Upper lobe of right lung (tissue), 1 donor: ENCODE data around the gene FGFBP2. TPM values are rescaled to one million over a fixed set of nuclear protein-coding genes. Genes with fewer than 3 reads are reported as not detected.

ENCODE experiments used
- ATAC-seq: fragments of 200-7000 bp; cut with Tn5 transposase; one replicate; pipeline ENCODE4 v1.9.1; 2020; ENCODE audit warnings: mild to moderate bottlenecking, moderate library complexity
- DNase-seq: peaks from one replicate; pipeline ENCODE4 v3.0.0-alpha.2; 2020
- H3K27ac ChIP-seq: fragments of 200-600 bp; one replicate; pipeline ENCODE4 v1.8.0; 2022
- H3K27me3 ChIP-seq: fragments of 200-600 bp; one replicate; pipeline ENCODE4 v1.8.0; 2022; ENCODE audit warnings: mild to moderate bottlenecking
- H3K36me3 ChIP-seq: fragments of 200-600 bp; one replicate; pipeline ENCODE4 v1.8.0; 2022
- H3K4me1 ChIP-seq: fragments of 200-600 bp; one replicate; pipeline ENCODE4 v1.8.0; 2022
- H3K4me3 ChIP-seq: fragments of 200-600 bp; one replicate; pipeline ENCODE4 v1.8.0; 2022; ENCODE audit warnings: mild to moderate bottlenecking
- H3K9me3 ChIP-seq: fragments of 200-600 bp; one replicate; pipeline ENCODE4 v1.8.0; 2022
- CTCF ChIP-seq: fragments of 200-600 bp; IDR thresholded peaks from one replicate; pipeline ENCODE4 v1.8.0; 2022; ENCODE audit warnings: antibody characterized with exemption
- intact Hi-C: fragments of 100-400 bp; cut with DNase I; formaldehyde crosslinking; loops from one replicate; pipeline ENCODE4 v1.11.0; 2022
- total RNA-seq: library from RNA; stranded (reverse); fragmentation: NEBNext Ultra II Directional; extraction: Animal tissue kit (Norgen Biotek cat#: 25700); gene quantifications from one replicate; pipeline ENCODE4 v1.2.1, GENCODE V29; 2021
- donor health status: DM: no; HTN: yes; CAD: no; lungs with severe emphysema.

FGFBP2 gene
- total RNA-seq, 1 donor from 2014 or later, result 5.6 TPM

- peaks cover 4% of the 10 kb centered on the region for H3K27me3 ChIP-seq
- intact Hi-C loops, result no loop called here
Measured at GRCh38 chr4:15990570-15991285, 27.8 kb upstream of the FGFBP2 start.

GRCh38 chr4:15989424-15989823, 26.4 kb upstream of the FGFBP2 start:
- H3K4me3 ChIP-seq, result no peak overlapping the region
- intact Hi-C loops, result no loop called here
- H3K36me3 ChIP-seq, result no peaks in the 10 kb centered on the region
- TF ChIP-seq CTCF, result no peak
- peaks cover 4% of the 10 kb centered on the region for H3K27me3 ChIP-seq
- no peaks in the 10 kb centered on the region for H3K9me3 ChIP-seq
- no peak for DNase-seq
- no peak for ATAC-seq
- H3K27ac ChIP-seq, result no peak overlapping the region
- H3K4me1 ChIP-seq, result no peaks in the 10 kb centered on the region

More at GRCh38 chr4:15990570-15991285, 27.8 kb upstream of the FGFBP2 start:
- DNase-seq, result no peak
- peak; percentile 12 for ATAC-seq
- no peak overlapping the region for H3K4me3 ChIP-seq
- no peaks in the 10 kb centered on the region for H3K4me1 ChIP-seq
- H3K36me3 ChIP-seq, result no peaks in the 10 kb centered on the region
- TF ChIP-seq CTCF, result no peak
- no peak overlapping the region for H3K27ac ChIP-seq
- H3K9me3 ChIP-seq, result no peaks in the 10 kb centered on the region

GRCh38 chr4:15988222-15988621, 25.2 kb upstream of the FGFBP2 start:
- intact Hi-C loops, result no loop called here
- H3K36me3 ChIP-seq, result no peaks in the 10 kb centered on the region
- H3K9me3 ChIP-seq, result no peaks in the 10 kb centered on the region
- DNase-seq, result no peak
- H3K4me3 ChIP-seq, result no peak overlapping the region
- no peak for ATAC-seq
- H3K27ac ChIP-seq, result no peak overlapping the region
- H3K4me1 ChIP-seq, result no peaks in the 10 kb centered on the region
- peaks cover 4% of the 10 kb centered on the region for H3K27me3 ChIP-seq
- TF ChIP-seq CTCF, result no peak

GRCh38 chr4:15986907-15987306, 23.9 kb upstream of the FGFBP2 start:
- intact Hi-C loops, result no loop called here
- H3K4me3 ChIP-seq, result no peak overlapping the region
- H3K4me1 ChIP-seq, result no peaks in the 10 kb centered on the region
- DNase-seq (no peak), ATAC-seq (no peak)
- TF ChIP-seq CTCF, result no peak
- H3K36me3 ChIP-seq, result no peaks in the 10 kb centered on the region
- H3K27ac ChIP-seq, result no peak overlapping the region
- no peaks in the 10 kb centered on the region for H3K9me3 ChIP-seq
- H3K27me3 ChIP-seq, result peaks cover 4% of the 10 kb centered on the region

- Histone ChIP-seq H3K4me1 (no peaks in the 10 kb centered on the region), H3K4me3 (no peak overlapping the region), H3K27ac (no peak overlapping the region), H3K36me3 (no peaks in the 10 kb centered on the region), H3K27me3 (no peaks in the 10 kb centered on the region), H3K9me3 (no peaks in the 10 kb centered on the region)
- DNase-seq (no peak), ATAC-seq (no peak)
- no peak for TF ChIP-seq CTCF
- intact Hi-C loops, result no loop called here
Measured at GRCh38 chr4:15983610-15984009, 20.6 kb upstream of the FGFBP2 start.
